ENCODE data around the gene NR4A1. TPM values are rescaled to one million over a fixed set of nuclear protein-coding genes. Genes with fewer than 3 reads are reported as not detected.
A peak's percentile ranks its signal among the peaks of the same experiment; 100 is the strongest.

The NR4A1 gene
- total RNA-seq, 1 donor from 2014 or later: 2.3 TPM

GRCh38 chr12:52085682-52086180, 34.5 kb downstream of the NR4A1 start:
- peaks cover 7% of the 10 kb centered on the region for H3K27me3 ChIP-seq (ENCODE audit: insufficient read depth, low read length)
- Mint-ChIP-seq H3K27ac (ENCODE audit: unreplicated experiment) (no peak overlapping the region), H3K36me3 (ENCODE audit: low read depth, unreplicated experiment) (peaks cover 22% of the 10 kb centered on the region), H3K4me1 (ENCODE audit: low read depth, unreplicated experiment) (peaks cover 15% of the 10 kb centered on the region), H3K27me3 (ENCODE audit: low read depth, unreplicated experiment) (peaks cover 46% of the 10 kb centered on the region), H3K4me3 (ENCODE audit: unreplicated experiment) (peak overlapping the region; percentile 57), H3K9me3 (ENCODE audit: unreplicated experiment) (no peaks in the 10 kb centered on the region)
- no peak for TF ChIP-seq EZH2 (IDR thresholded peaks at IDR 0.05; ENCODE audit: insufficient read depth, low read length)
- TF ChIP-seq CTCF (IDR thresholded peaks at IDR 0.05; ENCODE audit: insufficient read depth, low read depth, low read length): no peak
- no peak for DNase-seq (ENCODE audit: low read depth)
- no peaks in the 10 kb centered on the region for H3K36me3 ChIP-seq (ENCODE audit: insufficient read depth, low read length)
- H3K4me3 ChIP-seq (ENCODE audit: insufficient read depth, low read depth, low read length): no peak overlapping the region
- no peak overlapping the region for H3K9ac ChIP-seq (ENCODE audit: low read length)
- no peaks in the 10 kb centered on the region for H3K9me3 ChIP-seq (ENCODE audit: insufficient read depth, low read depth, low read length)
- peaks cover 15% of the 10 kb centered on the region for H3K4me1 ChIP-seq (ENCODE audit: insufficient read depth, low read length)
- no peak for FAIRE-seq
- H3K27ac ChIP-seq (ENCODE audit: low read depth, low read length): no peak overlapping the region
- no peaks in the 10 kb centered on the region for H3K79me2 ChIP-seq (ENCODE audit: insufficient read depth, low read length)
- H3K4me2 ChIP-seq (ENCODE audit: low read length): no peak overlapping the region
- no peak overlapping the region for H2AFZ ChIP-seq (ENCODE audit: low read depth, low read length)
- peaks cover 31% of the 10 kb centered on the region for H4K20me1 ChIP-seq (ENCODE audit: insufficient read depth, low read length)

GRCh38 chr12:52086366-52086765, 35.1 kb downstream of the NR4A1 start:
- peaks cover 25% of the 10 kb centered on the region for H3K36me3 Mint-ChIP-seq (ENCODE audit: low read depth, unreplicated experiment)
- H3K27ac ChIP-seq (ENCODE audit: low read depth, low read length): no peak overlapping the region
- peaks cover 25% of the 10 kb centered on the region for H4K20me1 ChIP-seq (ENCODE audit: insufficient read depth, low read length)
- H3K4me1 ChIP-seq (ENCODE audit: insufficient read depth, low read length): peaks cover 12% of the 10 kb centered on the region
- H3K4me3 ChIP-seq (ENCODE audit: insufficient read depth, low read depth, low read length): no peak overlapping the region
- no peak overlapping the region for H2AFZ ChIP-seq (ENCODE audit: low read depth, low read length)
- H3K79me2 ChIP-seq (ENCODE audit: insufficient read depth, low read length): no peaks in the 10 kb centered on the region
- DNase-seq (ENCODE audit: low read depth) (no peak), FAIRE-seq (no peak)
- peaks cover 12% of the 10 kb centered on the region for H3K27me3 ChIP-seq (ENCODE audit: insufficient read depth, low read length)
- no peaks in the 10 kb centered on the region for H3K9me3 ChIP-seq (ENCODE audit: insufficient read depth, low read depth, low read length)
- no peak overlapping the region for H3K4me2 ChIP-seq (ENCODE audit: low read length)
- H3K27me3 Mint-ChIP-seq (ENCODE audit: low read depth, unreplicated experiment): peaks cover 52% of the 10 kb centered on the region
- H3K4me1 Mint-ChIP-seq (ENCODE audit: low read depth, unreplicated experiment): peaks cover 15% of the 10 kb centered on the region
- no peak overlapping the region for H3K9ac ChIP-seq (ENCODE audit: low read length)
- no peaks in the 10 kb centered on the region for H3K36me3 ChIP-seq (ENCODE audit: insufficient read depth, low read length)
- peak overlapping the region; percentile 40 for H3K4me3 Mint-ChIP-seq (ENCODE audit: unreplicated experiment)
- TF ChIP-seq EZH2 (IDR thresholded peaks at IDR 0.05; ENCODE audit: insufficient read depth, low read length) (no peak), CTCF (IDR thresholded peaks at IDR 0.05; ENCODE audit: insufficient read depth, low read depth, low read length) (no peak)
- H3K27ac Mint-ChIP-seq (ENCODE audit: unreplicated experiment): no peak overlapping the region
- peaks cover 2% of the 10 kb centered on the region for H3K9me3 Mint-ChIP-seq (ENCODE audit: unreplicated experiment)

Measured in astrocyte (in vitro differentiated cells and primary cell).